GM12878 (cell line): Measurements from ENCODE around the gene ASCC1. TPM values are rescaled to one million over a fixed set of nuclear protein-coding genes. Genes with fewer than 3 reads are reported as not detected.

ENCODE experiments used
- BACH1 ChIP-seq: fragments of 450-650 bp; IDR thresholded peaks from 2 replicates; pipeline ENCODE4 v1.6.1; 2017; ENCODE audit warnings: mild to moderate bottlenecking, borderline replicate concordance
- BCL11A ChIP-seq: IDR thresholded peaks from 2 replicates; pipeline ENCODE4 v1.6.1; 2011; ENCODE audit warnings: low read depth, low read length
- BCL3 ChIP-seq: IDR thresholded peaks from 2 replicates; pipeline ENCODE4 v1.6.1; 2011; ENCODE audit warnings: borderline replicate concordance, low read depth, mild to moderate bottlenecking, moderate library complexity, low read length; ENCODE audit not compliant: insufficient read depth, poor library complexity, severe bottlenecking
- BHLHE40 ChIP-seq, 2 experiments: fragments of 450-650 bp in 1 of 2; IDR thresholded peaks; 2 replicates each; pipeline ENCODE4 v1.6.1; 2011 to 2017; ENCODE audit warnings: low read depth in 2 of 2, borderline replicate concordance in 1 of 2, improper control_type of control experiment in 1 of 2, low read length in 1 of 2, mild to moderate bottlenecking in 1 of 2
- BRCA1 ChIP-seq: IDR thresholded peaks from 2 replicates; pipeline ENCODE4 v1.6.1; 2011; ENCODE audit warnings: low read depth, low read length, improper control_type of control experiment
- CBFB ChIP-seq: IDR thresholded peaks from 2 replicates; pipeline ENCODE4 v1.6.1; 2016; ENCODE audit warnings: antibody characterized with exemption, low read depth
- CREB1 ChIP-seq: IDR thresholded peaks from 2 replicates; pipeline ENCODE4 v1.6.1; 2012; ENCODE audit warnings: low read depth, mild to moderate bottlenecking, inconsistent platforms
- DPF2 ChIP-seq: fragments of 450-650 bp; IDR thresholded peaks from 2 replicates; pipeline ENCODE4 v1.6.1; 2017; ENCODE audit warnings: mild to moderate bottlenecking
- E2F4 ChIP-seq: IDR thresholded peaks from 2 replicates; pipeline ENCODE4 v1.6.1; 2012; ENCODE audit warnings: low read depth, low read length, improper control_type of control experiment
- E4F1 ChIP-seq: fragments of 450-650 bp; IDR thresholded peaks from 2 replicates; pipeline ENCODE4 v1.6.1; 2018; ENCODE audit warnings: borderline replicate concordance, mild to moderate bottlenecking; ENCODE audit not compliant: partially characterized antibody
- EP300 ChIP-seq, 2 experiments: fragments of 150-350 bp in 1 of 2; IDR thresholded peaks; 2 replicates each; pipeline ENCODE4 v1.6.1; 2011 to 2012; ENCODE audit warnings: low read depth in 2 of 2, low read length in 2 of 2, borderline replicate concordance in 1 of 2, improper control_type of control experiment in 1 of 2, inconsistent platforms in 1 of 2; ENCODE audit not compliant: control insufficient read depth in 1 of 2
- EZH2 ChIP-seq: IDR thresholded peaks from 2 replicates; pipeline ENCODE4 v1.6.1; 2012; ENCODE audit warnings: low read depth, mild to moderate bottlenecking, control low read depth, inconsistent platforms, low read length, borderline replicate concordance; ENCODE audit not compliant: control insufficient read depth
- JUND ChIP-seq: IDR thresholded peaks from 2 replicates; pipeline ENCODE4 v1.6.1; 2012; ENCODE audit warnings: low read depth, mild to moderate bottlenecking, low read length, improper control_type of control experiment, moderate library complexity
- KLF5 ChIP-seq: fragments of 450-650 bp; IDR thresholded peaks from 2 replicates; pipeline ENCODE4 v1.6.1; 2014; ENCODE audit warnings: mild to moderate bottlenecking; ENCODE audit not compliant: partially characterized antibody
- MAX ChIP-seq: IDR thresholded peaks from 2 replicates; pipeline ENCODE4 v1.6.1; 2012; ENCODE audit warnings: low read depth, low read length, improper control_type of control experiment
- MEF2A ChIP-seq: IDR thresholded peaks from 2 replicates; pipeline ENCODE4 v1.6.1; 2011; ENCODE audit warnings: low read depth, mild to moderate bottlenecking, low read length, moderate library complexity; ENCODE audit not compliant: insufficient read depth
- MTA2 ChIP-seq: fragments of 450-650 bp; IDR thresholded peaks from 2 replicates; pipeline ENCODE4 v1.6.1; 2016; ENCODE audit warnings: low read depth, mild to moderate bottlenecking, moderate library complexity
- PBX3 ChIP-seq: IDR thresholded peaks from 2 replicates; pipeline ENCODE4 v1.6.1; 2011; ENCODE audit warnings: mild to moderate bottlenecking, low read depth, low read length, moderate library complexity; ENCODE audit not compliant: insufficient replicate concordance
- POLR2AphosphoS2 ChIP-seq: IDR thresholded peaks from 2 replicates; pipeline ENCODE4 v1.6.1; 2011; ENCODE audit warnings: low read depth, mild to moderate bottlenecking, low read length, improper control_type of control experiment, moderate library complexity
- TCF3 ChIP-seq: IDR thresholded peaks from 2 replicates; pipeline ENCODE4 v1.6.1; 2012; ENCODE audit warnings: low read depth, mild to moderate bottlenecking, low read length, borderline replicate concordance; ENCODE audit not compliant: insufficient read depth
- USF1 ChIP-seq: IDR thresholded peaks from 2 replicates; pipeline ENCODE4 v1.6.1; 2011; ENCODE audit warnings: borderline replicate concordance, low read depth, mild to moderate bottlenecking, moderate library complexity, mixed read lengths, low read length; ENCODE audit not compliant: insufficient read depth; ENCODE audit errors: extremely low read length
- YY1 ChIP-seq: IDR thresholded peaks from 2 replicates; pipeline ENCODE4 v1.6.1; 2011; ENCODE audit warnings: low read depth, mild to moderate bottlenecking, low read length
- polyA plus RNA-seq, 11 experiments: library from polyadenylated mRNA; depleted of rRNA in 4 of 11; unstranded in 6 of 11; stranded (reverse) in 5 of 11; fragments of >200 nt; fragmentation: Nextera tagmentation in 4 of 11; fragmentation: Illumina TruSeq in 1 of 11; extraction: Ambion mirVana in 4 of 11; extraction: Trizol in 1 of 11; gene quantifications; 1 replicate in 1 of 11; 2 replicates in 10 of 11; pipeline versions ENCODE4 v1.2.1 to v1.2.3, GENCODE V29; 2011 to 2016; ENCODE audit warnings: inconsistent platforms in 2 of 11, missing spikeins in 2 of 11, low read depth in 1 of 11
- total RNA-seq, 4 experiments: library from RNA; depleted of rRNA in 3 of 4; stranded (reverse); fragments of >200 nt in 3 of 4; fragmentation: Illumina TruSeq in 1 of 4; extraction: Trizol in 1 of 4; gene quantifications; 2 replicates each; pipeline versions ENCODE4 v1.2.1 to v1.2.3, GENCODE V29; 2013 to 2021

Gene ASCC1
- total and polyA plus RNA-seq, 10 of the 15 experiments (the other 5 are each of a cell fraction or from before 2014, with no cell fraction given): 23.3 to 80.6 (median 42.8) TPM

- TF ChIP-seq TCF3: no peak
- TF ChIP-seq BCL11A: no peak
- TF ChIP-seq EZH2: no peak
- no peak for TF ChIP-seq POLR2AphosphoS2
- TF ChIP-seq E4F1: no peak
- TF ChIP-seq CREB1: peak; percentile 58; the same call in 1 of the 2 replicates
- TF ChIP-seq EP300 (IDR thresholded peaks at IDR 0.05; ENCODE audit: borderline replicate concordance in 1 of 2, control insufficient read depth in 1 of 2, low read depth in 2 of 2, low read length in 2 of 2): no peak
- no peak for TF ChIP-seq BACH1
- no peak for TF ChIP-seq JUND
- no peak for TF ChIP-seq BRCA1
- TF ChIP-seq BCL3: no peak
- no peak for TF ChIP-seq E2F4
- no peak for TF ChIP-seq MEF2A
- TF ChIP-seq BHLHE40 (IDR thresholded peaks at IDR 0.05; ENCODE audit: borderline replicate concordance in 1 of 2, low read depth in 2 of 2, low read length in 1 of 2): peak; percentile 22 to 62; a peak in 2 of 4 replicates
- no peak for TF ChIP-seq CBFB
- no peak for TF ChIP-seq MTA2
- no peak for TF ChIP-seq KLF5
- peak; percentile 78 for TF ChIP-seq YY1
- TF ChIP-seq USF1: no peak
- TF ChIP-seq MAX: no peak
- no peak for TF ChIP-seq DPF2
- TF ChIP-seq PBX3: no peak
Observed at GRCh38 chr10:72048450-72049124, 167.5 kb downstream of the ASCC1 start (continued).
